Epithelial cell of umbilical artery (primary cell): Measurements from ENCODE around the gene FUS. TPM values are rescaled to one million over a fixed set of nuclear protein-coding genes. Genes with fewer than 3 reads are reported as not detected.

Source experiments
- total RNA-seq: library from RNA; depleted of rRNA; stranded (reverse); fragments of >200 nt; gene quantifications from 2 replicates; pipeline ENCODE4 v1.2.3, GENCODE V29; 2014

The FUS gene
- 59.9 and 74.4 TPM in 2 replicates for total RNA-seq

DNA sequence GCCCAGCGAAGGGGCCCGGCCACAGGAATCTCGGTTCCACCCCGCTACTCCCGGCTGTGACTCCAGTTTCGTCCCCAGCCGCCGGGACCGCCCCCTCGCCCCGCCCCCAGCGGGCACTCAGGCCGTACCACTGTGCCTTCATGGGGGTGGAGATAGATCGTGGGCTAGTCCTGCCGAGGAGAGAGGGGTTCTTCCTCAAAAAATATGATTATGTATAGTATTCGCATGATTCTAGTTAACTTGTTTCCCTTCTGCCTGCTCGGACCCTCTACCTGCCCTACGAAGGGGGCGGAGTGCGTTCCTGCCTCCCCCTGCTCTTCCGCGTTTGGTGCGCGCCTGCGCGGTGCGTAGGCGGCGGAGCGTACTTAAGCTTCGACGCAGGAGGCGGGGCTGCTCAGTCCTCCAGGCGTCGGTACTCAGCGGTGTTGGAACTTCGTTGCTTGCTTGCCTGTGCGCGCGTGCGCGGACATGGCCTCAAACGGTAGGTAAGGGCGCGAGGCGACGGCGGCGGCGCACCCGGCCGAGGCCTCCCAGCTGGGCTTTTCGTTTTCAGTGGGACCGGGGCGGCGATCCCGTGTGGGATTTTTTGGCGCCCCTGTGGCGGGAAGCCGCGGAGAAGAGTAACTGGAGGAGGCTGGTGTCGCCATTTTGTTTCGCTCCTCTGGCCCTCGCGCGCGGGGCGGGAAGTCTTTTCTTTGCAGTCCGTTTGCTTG, at the start of gene FUS:
FUS (plus strand) TSS at position 393 of the 713 bp plus-strand sequence; CDS start at position 469, 76 bp downstream.

DNA sequence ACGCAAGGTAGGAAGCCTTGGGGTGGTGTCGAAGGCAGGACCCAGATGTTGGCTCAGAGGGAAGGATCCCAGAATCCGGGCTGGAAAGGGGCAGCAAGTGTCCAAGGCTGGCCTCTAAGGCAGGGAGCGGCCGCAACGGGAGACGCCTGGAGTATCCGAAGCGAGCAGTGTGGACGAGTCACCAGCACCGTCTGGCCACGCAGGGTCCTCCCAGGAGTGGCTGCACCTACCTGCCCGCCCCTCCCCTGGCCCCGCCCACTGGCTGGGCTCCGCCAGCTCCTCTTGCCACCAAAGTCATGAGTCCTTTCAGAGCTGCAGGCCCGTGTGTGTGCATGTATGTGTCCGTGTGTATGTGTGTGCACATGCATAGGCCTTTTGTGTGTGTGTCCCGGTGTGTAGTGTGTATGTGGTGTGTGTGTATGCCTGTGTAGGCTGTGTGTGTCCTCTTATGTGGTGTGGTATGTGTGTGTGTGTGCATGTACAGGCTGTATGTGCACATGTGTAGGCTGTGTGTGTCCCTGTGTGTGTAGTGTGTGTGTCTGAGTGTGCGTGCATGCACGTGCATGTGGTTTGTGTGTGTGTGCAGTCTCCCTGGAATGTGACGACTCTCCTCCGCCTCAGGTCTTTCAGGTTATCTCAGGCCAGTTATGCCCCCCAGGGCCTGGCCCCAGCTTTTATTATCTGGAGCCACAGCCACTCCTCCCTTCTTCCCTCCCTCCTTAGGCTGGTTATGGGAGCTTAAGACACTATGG, 44.2 kb upstream of the FUS start, which contains the start of gene PRSS8:
PRSS8 (minus strand) TSS at position 193 of the 752 bp plus-strand sequence. CDS start 229 bp downstream, outside the sequence.

DNA sequence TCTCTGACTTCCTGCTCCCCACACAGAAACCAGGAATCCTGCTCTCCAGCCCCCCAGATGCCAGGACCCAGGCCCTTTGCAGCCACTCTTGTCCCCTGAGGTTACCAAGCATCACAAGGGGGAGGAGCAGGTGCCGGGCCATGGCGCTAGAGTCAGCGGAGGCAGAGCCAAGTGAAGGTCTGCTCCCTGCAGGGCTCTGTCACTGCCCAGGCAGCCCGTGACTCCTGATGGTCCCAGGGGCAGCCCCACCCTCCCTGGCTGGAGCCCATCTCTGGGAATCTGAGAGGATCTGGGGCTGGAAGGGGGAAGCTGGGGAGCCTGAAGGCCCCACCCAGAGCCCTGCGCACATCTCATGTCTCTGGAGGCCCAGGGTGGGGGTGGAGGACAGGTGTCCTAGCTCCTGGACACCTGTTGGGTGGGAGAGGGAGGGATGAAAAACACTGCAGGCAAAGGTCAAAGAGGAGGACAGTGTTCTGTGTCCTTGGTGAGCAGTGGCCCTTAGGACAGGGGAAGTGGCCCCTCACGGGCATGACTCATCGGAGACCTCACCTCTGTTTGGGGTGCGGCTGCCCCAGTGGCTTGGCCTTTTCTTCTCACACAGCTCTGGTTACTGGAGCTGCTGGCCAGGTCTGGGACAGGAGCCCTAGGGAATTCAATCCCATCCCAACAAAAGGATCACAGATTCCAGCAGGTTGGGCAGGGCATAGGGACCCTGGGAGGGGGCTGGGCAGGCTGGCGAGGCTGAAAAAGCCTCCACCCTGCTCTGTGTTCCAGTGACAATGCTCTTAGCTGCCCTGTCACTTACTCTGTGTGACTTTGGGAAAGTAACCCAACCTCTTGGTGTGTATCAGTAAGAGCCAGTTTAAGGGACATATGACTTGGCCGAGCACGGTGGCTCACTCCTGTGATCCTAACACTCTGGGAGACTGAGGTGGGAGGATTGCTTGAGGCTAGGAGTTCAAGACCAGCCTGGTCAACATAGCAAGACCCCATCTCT, 29.7 kb upstream of the FUS start, which contains the start of gene PRSS36:
PRSS36 (minus strand) TSS at position 173 of the 997 bp plus-strand sequence; CDS start at position 142, 31 bp downstream.

DNA sequence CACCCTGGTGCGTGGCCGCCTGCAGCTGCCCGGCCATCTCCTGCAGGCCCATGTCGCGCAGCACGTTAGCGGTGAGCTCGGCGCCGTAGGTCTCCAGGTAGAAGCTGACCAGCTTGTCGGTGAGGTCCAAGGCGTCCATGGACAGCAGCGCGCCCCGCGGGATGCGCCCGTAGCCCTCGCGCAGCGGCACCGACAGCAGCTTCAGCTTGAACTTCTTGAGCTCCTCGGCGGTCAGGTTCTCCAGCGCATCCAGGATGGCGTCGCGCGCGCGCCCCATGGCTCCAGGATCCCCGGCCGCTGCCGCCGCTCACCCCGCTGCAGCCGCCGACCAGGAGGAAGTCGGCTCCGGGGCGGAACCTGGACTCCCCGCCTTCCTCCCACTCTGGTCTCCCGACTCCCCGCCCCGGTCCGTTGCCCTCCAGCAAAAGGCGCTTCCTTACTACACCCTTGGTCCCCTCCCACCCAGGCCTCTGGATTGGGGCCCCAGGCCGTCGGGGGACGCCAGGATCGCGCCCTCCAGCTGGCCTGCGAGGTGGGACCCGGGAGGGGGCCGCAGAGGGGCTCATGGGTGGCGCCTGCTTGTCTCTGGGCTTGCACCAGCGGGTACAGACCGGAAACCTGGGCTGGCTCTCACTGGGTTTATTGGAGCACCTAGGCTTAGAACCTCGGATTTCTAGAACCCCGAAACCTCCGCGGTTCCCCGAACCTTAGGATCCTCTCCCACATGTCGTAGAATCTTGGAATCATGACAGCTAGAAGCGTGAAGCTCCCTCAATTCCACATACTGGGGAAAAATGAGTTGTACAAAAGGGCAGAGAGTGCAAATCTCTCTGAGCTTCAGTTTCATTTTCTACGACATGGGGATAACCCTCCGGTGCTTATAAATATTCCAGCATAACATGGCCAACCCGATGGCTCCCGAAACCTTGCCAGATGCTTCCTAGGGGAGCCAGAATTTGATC, 22.8 kb downstream of the FUS start, which contains the start of gene PYCARD:
PYCARD (minus strand) TSS at position 347 of the 962 bp plus-strand sequence; CDS start at position 277, 70 bp downstream.

DNA sequence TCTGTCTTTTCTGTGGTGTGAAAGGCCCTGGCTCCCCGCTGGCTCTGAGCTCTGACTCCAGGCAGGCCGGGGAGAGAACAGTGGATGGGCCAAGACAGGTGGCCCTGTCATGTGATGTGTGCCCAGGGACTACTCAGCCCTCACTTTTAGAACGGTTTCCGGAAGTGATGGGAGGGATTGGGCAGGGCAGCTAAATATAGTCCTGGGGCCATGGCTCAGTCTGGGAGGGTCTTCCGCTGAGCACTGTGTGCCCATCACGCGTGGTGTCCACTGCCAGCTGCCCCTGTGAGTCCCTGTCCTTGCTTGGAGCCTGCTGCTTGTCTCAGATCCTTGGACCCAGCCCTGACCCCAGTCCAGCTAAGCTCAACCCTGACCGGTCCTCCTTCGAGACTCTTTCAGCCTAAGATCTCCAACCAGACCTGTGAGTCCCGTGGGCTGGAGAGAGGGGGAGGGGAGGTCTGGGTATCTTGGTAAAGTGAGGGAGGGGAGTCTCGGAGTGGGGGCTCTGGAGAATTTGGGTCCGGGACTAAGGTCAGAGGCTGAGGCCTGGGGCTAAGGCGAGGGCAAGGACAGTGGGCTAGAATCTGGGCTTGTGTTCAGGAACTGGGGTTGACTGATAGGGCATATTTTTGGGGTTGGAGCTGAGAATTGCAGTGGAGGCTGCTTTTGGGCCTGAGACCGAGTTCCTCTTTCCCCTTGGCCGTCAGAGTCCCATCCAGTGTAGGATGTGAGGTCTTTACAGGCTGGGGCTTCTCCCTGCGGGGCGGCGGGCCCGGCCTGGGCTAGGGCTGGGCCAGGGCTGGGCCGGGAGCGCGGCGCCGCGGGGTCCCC, 34.2 kb downstream of the FUS start, which contains the start of gene TRIM72:
TRIM72 (plus strand) TSS at position 243 of the 831 bp plus-strand sequence. CDS start 620 bp downstream, outside the sequence.

DNA sequence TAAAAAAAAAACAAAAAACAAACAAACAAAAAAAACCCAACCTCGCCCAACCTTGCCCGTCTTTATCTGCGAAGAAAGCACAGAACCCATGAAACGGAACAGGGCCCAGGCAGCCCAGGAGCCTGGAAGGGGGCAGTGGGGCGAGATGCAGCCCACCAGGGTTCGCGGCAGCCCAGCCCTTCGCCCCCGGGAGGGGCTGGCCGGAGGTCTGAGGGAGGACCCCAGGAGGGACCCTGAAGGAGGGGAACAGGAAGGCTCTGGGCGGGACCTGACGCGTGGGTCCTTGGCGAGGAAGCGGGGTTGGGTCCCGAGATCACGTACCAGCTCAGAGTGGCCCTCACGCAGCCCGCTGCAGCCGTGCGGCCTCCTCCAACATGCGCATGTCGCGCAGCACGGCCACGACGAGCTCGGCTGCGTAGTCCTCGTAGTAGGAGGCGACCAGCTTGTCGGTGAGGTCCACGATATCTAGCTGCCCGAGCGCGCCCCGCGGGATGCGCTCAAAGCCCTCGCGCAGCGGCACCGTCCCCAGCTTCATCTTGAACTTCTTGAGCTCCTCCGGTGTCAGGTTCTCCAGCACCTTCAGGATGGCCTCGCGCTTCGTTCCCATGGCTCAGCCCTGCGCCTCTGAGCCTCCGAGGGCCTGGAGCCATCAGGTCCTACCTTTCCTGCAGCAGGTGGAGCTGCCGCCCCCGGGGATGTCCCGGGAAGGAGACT, 36.6 kb downstream of the FUS start, which contains the start of gene PYDC1:
PYDC1 (minus strand) TSS at position 714 of the 714 bp plus-strand sequence; CDS start at position 607, 107 bp downstream.

Other genes starting within 250 kb of the FUS start
- 18.8 and 21.1 TPM in 2 replicates for gene ORAI3, start 231.1 kb upstream of the FUS start, total RNA-seq
- gene SETD1A, start 222.4 kb upstream of the FUS start, total RNA-seq = 1.6 and 2.1 TPM in 2 replicates
- gene HSD3B7, start 194.9 kb upstream of the FUS start, total RNA-seq = 2.3 and 2.6 TPM in 2 replicates
- under 0.01 TPM in 2 replicates for gene STX1B, start 169.5 kb upstream of the FUS start, total RNA-seq
- gene STX4, start 146.6 kb upstream of the FUS start, total RNA-seq = 15.9 and 20.4 TPM in 2 replicates
- gene ZNF668, start 105.9 kb upstream of the FUS start, total RNA-seq = 6.8 and 9.7 TPM in 2 replicates
- 9.1 and 11.0 TPM in 2 replicates for gene ZNF646, start 105.7 kb upstream of the FUS start, total RNA-seq
- gene PRSS53, start 91.2 kb upstream of the FUS start, total RNA-seq = 0.32 and 1.2 TPM in 2 replicates
- gene VKORC1, start 85.3 kb upstream of the FUS start, total RNA-seq = 82.5 and 95.8 TPM in 2 replicates
- 15.6 and 15.7 TPM in 2 replicates for gene BCKDK, start 71.8 kb upstream of the FUS start, total RNA-seq
- 32.8 and 37.7 TPM in 2 replicates for gene KAT8, start 62.5 kb upstream of the FUS start, total RNA-seq
- not detected in 2 replicates for gene PRSS8, start 44.4 kb upstream of the FUS start, total RNA-seq
- gene PRSS36, start 30.1 kb upstream of the FUS start, total RNA-seq = 0.32 and 1.5 TPM in 2 replicates
- gene PYCARD, start 22.6 kb downstream of the FUS start, total RNA-seq = 41.6 and 95.5 TPM in 2 replicates
- not detected in 2 replicates for gene TRIM72, start 34.0 kb downstream of the FUS start, total RNA-seq
- not detected in 2 replicates for gene PYDC1, start 37.0 kb downstream of the FUS start, total RNA-seq
- gene ITGAM, start 79.8 kb downstream of the FUS start, total RNA-seq = not detected in 2 replicates
- gene ITGAX, start 175.0 kb downstream of the FUS start, total RNA-seq = 0.76 and 1.3 TPM in 2 replicates
- not detected in 2 replicates for gene ITGAD, start 213.2 kb downstream of the FUS start, total RNA-seq
- not detected in 2 replicates for gene COX6A2, start 248.2 kb downstream of the FUS start, total RNA-seq